HG03565 (cell line): Measurements from ENCODE around the gene FBXO36.
"Not testable (repeated sequence)": the region's sequence is repeated elsewhere in the genome, so short reads cannot be mapped to it uniquely, and the experiment has no call there.

Experiments
- ATAC-seq: cut with Tn5 transposase; IDR thresholded peaks from one replicate; pipeline ENCODE4 v1.9.1; 2021; ENCODE audit warnings: mild to moderate bottlenecking, moderate library complexity; ENCODE audit not compliant: unreplicated experiment

FBXO36 gene

GRCh38 chr2:229910147-229910831 is 12.0 kb upstream of the FBXO36 start:
- ATAC-seq, result peak; percentile 14

GRCh38 chr2:229910832-229911412 is 11.4 kb upstream of the FBXO36 start:
- peak; percentile 65 for ATAC-seq

GRCh38 chr2:229914171-229914570 is 8.1 kb upstream of the FBXO36 start:
- no peak for ATAC-seq

- no peak for ATAC-seq
Observed at GRCh38 chr2:229917793-229918192, 4.5 kb upstream of the FBXO36 start.

GRCh38 chr2:229920011-229920641 is 2.2 kb upstream of the FBXO36 start:
- no peak for ATAC-seq

GRCh38 chr2:229921101-229921891 is 1.0 kb upstream of the FBXO36 start:
- peak; percentile 20 for ATAC-seq

- peak; percentile 53 for ATAC-seq
Observed at GRCh38 chr2:229921892-229922448, 333 bp upstream of the FBXO36 start, which contains the start of gene TRIP12. TRIP12 (minus strand) TSS chr2:229922009; CDS start chr2:229880079, 41,930 bp downstream.

GRCh38 chr2:229924541-229924940 is 2.2 kb downstream of the FBXO36 start:
- ATAC-seq, result not testable (repeated sequence)

- ATAC-seq, result no peak
Observed at GRCh38 chr2:229925201-229925600, 2.9 kb downstream of the FBXO36 start.

GRCh38 chr2:229927817-229928321 is 5.6 kb downstream of the FBXO36 start:
- no peak for ATAC-seq

GRCh38 chr2:229930656-229931055 is 8.4 kb downstream of the FBXO36 start:
- no peak for ATAC-seq

GRCh38 chr2:229931241-229931640 is 8.9 kb downstream of the FBXO36 start:
- ATAC-seq, result no peak

GRCh38 chr2:229937537-229937936 is 15.2 kb downstream of the FBXO36 start:
- no peak for ATAC-seq

GRCh38 chr2:229942671-229943070 is 20.4 kb downstream of the FBXO36 start:
- no peak for ATAC-seq

- ATAC-seq, result no peak
Observed at GRCh38 chr2:229943171-229943570, 20.9 kb downstream of the FBXO36 start.

GRCh38 chr2:229943770-229944449 is 21.6 kb downstream of the FBXO36 start:
- ATAC-seq, result no peak

- ATAC-seq, result no peak
Observed at GRCh38 chr2:229945975-229946374, 23.7 kb downstream of the FBXO36 start.

GRCh38 chr2:229947544-229947943 is 25.2 kb downstream of the FBXO36 start:
- peak; percentile 57 for ATAC-seq

- no peak for ATAC-seq
Observed at GRCh38 chr2:229952256-229952835, 30.0 kb downstream of the FBXO36 start.

GRCh38 chr2:229955663-229956062 is 33.4 kb downstream of the FBXO36 start:
- no peak for ATAC-seq
